ENCODE measurements around the gene ZBBX.

GRCh38 chr3:167241048-167241845 is 138.8 kb downstream of the ZBBX start:
- TF ChIP-seq CTCF (IDR thresholded peaks at IDR 0.05) (no peak), POLR2A (IDR thresholded peaks at IDR 0.05) (no peak), POLR2AphosphoS5 (IDR thresholded peaks at IDR 0.05; ENCODE audit: insufficient read depth in 1 of 2, low read depth in 1 of 2) (no peak)

Measured in vagina (tissue), 2 donors.